GM12878 (cell line): Measurements from ENCODE around the gene ELP6. TPM values are rescaled to one million over a fixed set of nuclear protein-coding genes. Genes with fewer than 3 reads are reported as not detected.

ENCODE experiments used
- FOXK2 ChIP-seq: fragments of 450-650 bp; IDR thresholded peaks from 2 replicates; pipeline ENCODE4 v1.6.1; 2017; ENCODE audit warnings: mild to moderate bottlenecking, moderate library complexity
- HDGF ChIP-seq: fragments of 450-650 bp; IDR thresholded peaks from 2 replicates; pipeline ENCODE4 v1.6.1; 2016; ENCODE audit warnings: antibody characterized with exemption
- NBN ChIP-seq: fragments of 450-650 bp; IDR thresholded peaks from 2 replicates; pipeline ENCODE4 v1.6.1; 2016
- RFX5 ChIP-seq: IDR thresholded peaks from 2 replicates; pipeline ENCODE4 v1.6.1; 2011; ENCODE audit warnings: low read depth, low read length, improper control_type of control experiment
- SPI1 ChIP-seq: IDR thresholded peaks from 2 replicates; pipeline ENCODE4 v1.6.1; 2011; ENCODE audit warnings: low read depth, mild to moderate bottlenecking, low read length, moderate library complexity, borderline replicate concordance; ENCODE audit not compliant: insufficient read depth
- ZBTB40 ChIP-seq: fragments of 450-650 bp; IDR thresholded peaks from 2 replicates; pipeline ENCODE4 v1.6.1; 2016; ENCODE audit warnings: mild to moderate bottlenecking, moderate library complexity, borderline replicate concordance
- polyA plus RNA-seq, 11 experiments: library from polyadenylated mRNA; depleted of rRNA in 4 of 11; unstranded in 6 of 11; stranded (reverse) in 5 of 11; fragments of >200 nt; fragmentation: Nextera tagmentation in 4 of 11; fragmentation: Illumina TruSeq in 1 of 11; extraction: Ambion mirVana in 4 of 11; extraction: Trizol in 1 of 11; gene quantifications; 1 replicate in 1 of 11; 2 replicates in 10 of 11; pipeline versions ENCODE4 v1.2.1 to v1.2.3, GENCODE V29; 2011 to 2016; ENCODE audit warnings: inconsistent platforms in 2 of 11, missing spikeins in 2 of 11, low read depth in 1 of 11
- total RNA-seq, 4 experiments: library from RNA; depleted of rRNA in 3 of 4; stranded (reverse); fragments of >200 nt in 3 of 4; fragmentation: Illumina TruSeq in 1 of 4; extraction: Trizol in 1 of 4; gene quantifications; 2 replicates each; pipeline versions ENCODE4 v1.2.1 to v1.2.3, GENCODE V29; 2013 to 2021
- TF ChIP-seq, protein P1 (sequence below): fragments of 450-650 bp; formaldehyde crosslinking; IDR thresholded peaks from 2 replicates; pipeline ENCODE4 v1.4.0; 2020; ENCODE audit warnings: mild to moderate bottlenecking, moderate library complexity

ELP6 gene
- total and polyA plus RNA-seq, 10 of the 15 experiments (the other 5 are each of a cell fraction or from before 2014, with no cell fraction given), result 39.5 to 83.3 (median 50.2) TPM

DNA sequence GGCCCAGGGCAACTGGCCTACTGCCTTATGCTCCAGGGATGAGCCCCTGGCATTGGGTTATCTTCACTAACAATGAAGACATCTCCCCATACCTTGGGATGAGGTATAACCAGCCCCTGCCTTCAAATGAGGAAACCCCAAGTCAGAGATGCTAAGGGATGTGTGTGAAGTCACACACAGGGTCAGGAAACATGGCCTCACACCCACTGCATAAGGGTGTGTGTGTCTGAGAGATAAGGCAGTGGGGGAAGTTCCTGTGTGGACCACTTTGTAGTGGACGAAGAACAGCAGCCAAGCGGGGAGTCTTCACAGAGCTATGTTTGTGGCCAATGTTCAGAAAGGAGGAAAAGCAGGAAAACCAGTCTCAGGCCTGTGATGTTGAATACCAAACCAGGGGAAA lies 10.5 kb downstream of the ELP6 start (continued):
- TF ChIP-seq, protein P1, sequence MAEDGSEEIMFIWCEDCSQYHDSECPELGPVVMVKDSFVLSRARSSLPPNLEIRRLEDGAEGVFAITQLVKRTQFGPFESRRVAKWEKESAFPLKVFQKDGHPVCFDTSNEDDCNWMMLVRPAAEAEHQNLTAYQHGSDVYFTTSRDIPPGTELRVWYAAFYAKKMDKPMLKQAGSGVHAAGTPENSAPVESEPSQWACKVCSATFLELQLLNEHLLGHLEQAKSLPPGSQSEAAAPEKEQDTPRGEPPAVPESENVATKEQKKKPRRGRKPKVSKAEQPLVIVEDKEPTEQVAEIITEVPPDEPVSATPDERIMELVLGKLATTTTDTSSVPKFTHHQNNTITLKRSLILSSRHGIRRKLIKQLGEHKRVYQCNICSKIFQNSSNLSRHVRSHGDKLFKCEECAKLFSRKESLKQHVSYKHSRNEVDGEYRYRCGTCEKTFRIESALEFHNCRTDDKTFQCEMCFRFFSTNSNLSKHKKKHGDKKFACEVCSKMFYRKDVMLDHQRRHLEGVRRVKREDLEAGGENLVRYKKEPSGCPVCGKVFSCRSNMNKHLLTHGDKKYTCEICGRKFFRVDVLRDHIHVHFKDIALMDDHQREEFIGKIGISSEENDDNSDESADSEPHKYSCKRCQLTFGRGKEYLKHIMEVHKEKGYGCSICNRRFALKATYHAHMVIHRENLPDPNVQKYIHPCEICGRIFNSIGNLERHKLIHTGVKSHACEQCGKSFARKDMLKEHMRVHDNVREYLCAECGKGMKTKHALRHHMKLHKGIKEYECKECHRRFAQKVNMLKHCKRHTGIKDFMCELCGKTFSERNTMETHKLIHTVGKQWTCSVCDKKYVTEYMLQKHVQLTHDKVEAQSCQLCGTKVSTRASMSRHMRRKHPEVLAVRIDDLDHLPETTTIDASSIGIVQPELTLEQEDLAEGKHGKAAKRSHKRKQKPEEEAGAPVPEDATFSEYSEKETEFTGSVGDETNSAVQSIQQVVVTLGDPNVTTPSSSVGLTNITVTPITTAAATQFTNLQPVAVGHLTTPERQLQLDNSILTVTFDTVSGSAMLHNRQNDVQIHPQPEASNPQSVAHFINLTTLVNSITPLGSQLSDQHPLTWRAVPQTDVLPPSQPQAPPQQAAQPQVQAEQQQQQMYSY (CRISPR knock-in tag), result no peak
- TF ChIP-seq SPI1 (no peak), RFX5 (no peak), NBN (no peak), ZBTB40 (no peak), HDGF (no peak), FOXK2 (no peak)
